ENCODE data around the gene LRRC56.

LRRC56 gene

GRCh38 chr11:528166-528814 lies 9.0 kb upstream of the LRRC56 start:
- no peak for DNase-seq

DNA sequence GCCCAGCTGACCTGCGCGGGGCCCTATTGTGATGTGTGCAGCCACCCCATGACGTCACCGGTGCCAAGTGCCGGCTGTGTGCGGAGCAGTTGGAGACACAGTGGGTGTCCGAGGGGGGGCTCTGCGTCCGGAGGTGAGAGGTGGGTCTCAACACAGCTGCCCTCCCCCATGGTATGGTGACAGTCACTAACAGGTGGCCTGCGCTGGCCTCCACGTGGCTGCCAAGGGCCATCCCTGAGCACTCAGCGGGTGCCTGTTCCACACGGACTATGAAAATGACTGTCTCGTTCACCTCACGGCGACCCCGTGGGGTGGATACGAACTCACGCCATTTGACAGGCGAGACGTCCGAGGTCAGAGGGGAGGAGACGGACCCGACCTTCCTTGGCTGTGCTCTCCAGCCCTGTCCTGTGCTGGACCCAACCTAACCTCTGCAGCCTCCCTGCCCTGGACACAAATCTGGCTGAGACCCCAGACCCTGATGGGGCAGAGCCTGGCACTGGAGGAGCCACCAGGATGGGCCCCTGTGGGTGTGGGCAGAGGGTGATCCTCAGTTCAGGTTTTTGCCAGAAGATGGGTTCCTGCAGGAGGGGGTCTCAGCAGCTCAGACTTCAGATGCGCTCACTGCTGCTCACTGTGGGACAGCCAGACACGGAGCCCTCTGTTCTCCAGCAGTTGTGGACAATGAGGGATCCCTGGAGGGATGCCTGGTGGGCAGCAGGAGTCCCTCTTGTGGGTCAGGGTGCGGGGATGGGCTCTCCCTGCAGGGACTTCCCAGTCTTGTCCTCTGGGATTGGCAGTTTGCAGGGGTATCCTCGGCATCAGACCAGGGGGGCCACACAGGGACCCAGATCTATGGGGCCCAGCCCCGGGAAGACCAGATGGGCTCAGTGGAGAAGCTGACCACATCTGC lies 8.3 kb upstream of the LRRC56 start:
- DNase-seq = no peak

GRCh38 chr11:529728-530411 lies 7.5 kb upstream of the LRRC56 start:
- DNase-seq = no peak

DNA sequence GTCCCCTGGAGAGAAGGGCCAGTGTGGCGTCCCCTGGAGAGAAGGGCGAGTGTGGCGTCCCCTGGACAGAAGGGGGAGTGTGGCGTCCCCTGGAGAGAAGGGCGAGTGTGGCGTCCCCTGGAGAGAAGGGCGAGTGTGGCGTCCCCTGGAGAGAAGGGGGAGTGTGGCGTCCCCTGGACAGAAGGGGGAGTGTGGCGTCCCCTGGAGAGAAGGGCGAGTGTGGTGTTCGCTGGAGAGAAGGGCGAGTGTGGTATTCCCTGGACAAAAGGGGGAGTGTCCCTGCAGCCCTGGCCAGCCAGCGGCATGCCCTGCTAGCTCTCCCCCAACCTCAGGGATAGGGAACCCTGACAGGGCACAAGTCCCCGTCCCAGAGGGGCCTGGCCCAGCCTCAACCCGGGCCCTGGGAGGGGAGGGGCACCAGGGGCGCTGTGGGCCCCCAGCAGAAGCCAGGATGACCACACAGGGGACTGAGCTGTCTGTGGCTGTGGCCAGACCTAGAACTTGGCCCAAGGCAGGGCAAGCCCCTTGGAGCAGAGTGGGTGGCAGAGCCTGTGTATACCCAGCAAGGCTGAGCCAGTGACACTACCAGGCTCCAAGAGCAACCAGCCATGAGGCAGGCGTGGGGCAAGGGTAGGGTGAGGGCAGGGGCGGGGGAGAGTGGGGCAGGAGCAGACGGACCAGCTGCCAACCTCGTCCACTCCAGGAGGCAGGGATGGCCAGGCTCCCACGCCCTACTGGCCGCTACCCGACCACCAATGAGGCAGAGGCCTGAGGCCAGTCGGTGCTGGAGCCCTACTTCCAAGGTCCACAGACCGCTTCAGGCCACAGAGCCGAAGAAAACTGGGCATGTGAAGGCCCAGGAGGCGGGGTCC lies 6.1 kb upstream of the LRRC56 start:
- DNase-seq = no peak

- no peak for DNase-seq
These were observed 5.3 kb upstream of the LRRC56 start for GRCh38 chr11:531919-532526.

- DNase-seq = no peak
These were observed 4.8 kb upstream of the LRRC56 start for GRCh38 chr11:532527-532985.

- no peak for DNase-seq
These were observed 4.2 kb upstream of the LRRC56 start for GRCh38 chr11:532986-533585.

GRCh38 chr11:533586-534395 lies 3.5 kb upstream of the LRRC56 start:
- no peak for DNase-seq

- peak in 1 of 2 experiments; percentile 53 for DNase-seq
These were observed 2.7 kb upstream of the LRRC56 start for GRCh38 chr11:534396-535209.

DNA sequence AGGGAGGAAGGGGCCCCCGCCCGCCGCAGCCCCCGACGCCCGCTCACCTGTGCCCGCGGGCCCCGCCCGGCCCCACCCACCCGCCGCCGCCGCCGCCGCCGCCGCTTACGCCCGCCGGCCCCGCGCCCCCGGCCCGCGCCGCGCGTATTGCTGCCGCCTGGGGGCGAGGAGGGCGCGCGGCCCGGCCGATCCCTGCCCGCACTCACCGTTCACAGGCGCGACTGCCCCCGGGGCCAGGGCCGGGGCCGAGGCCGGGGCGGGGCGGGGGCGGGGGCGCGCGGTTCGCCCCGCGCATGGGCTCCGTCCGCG lies 2.2 kb upstream of the LRRC56 start:
- no peak for DNase-seq

- DNase-seq = peak; percentile 93 to 96
These were observed 1.5 kb upstream of the LRRC56 start, which contains the start of gene HRAS for GRCh38 chr11:535519-536454. HRAS (minus strand) TSS chr11:535576.

DNA sequence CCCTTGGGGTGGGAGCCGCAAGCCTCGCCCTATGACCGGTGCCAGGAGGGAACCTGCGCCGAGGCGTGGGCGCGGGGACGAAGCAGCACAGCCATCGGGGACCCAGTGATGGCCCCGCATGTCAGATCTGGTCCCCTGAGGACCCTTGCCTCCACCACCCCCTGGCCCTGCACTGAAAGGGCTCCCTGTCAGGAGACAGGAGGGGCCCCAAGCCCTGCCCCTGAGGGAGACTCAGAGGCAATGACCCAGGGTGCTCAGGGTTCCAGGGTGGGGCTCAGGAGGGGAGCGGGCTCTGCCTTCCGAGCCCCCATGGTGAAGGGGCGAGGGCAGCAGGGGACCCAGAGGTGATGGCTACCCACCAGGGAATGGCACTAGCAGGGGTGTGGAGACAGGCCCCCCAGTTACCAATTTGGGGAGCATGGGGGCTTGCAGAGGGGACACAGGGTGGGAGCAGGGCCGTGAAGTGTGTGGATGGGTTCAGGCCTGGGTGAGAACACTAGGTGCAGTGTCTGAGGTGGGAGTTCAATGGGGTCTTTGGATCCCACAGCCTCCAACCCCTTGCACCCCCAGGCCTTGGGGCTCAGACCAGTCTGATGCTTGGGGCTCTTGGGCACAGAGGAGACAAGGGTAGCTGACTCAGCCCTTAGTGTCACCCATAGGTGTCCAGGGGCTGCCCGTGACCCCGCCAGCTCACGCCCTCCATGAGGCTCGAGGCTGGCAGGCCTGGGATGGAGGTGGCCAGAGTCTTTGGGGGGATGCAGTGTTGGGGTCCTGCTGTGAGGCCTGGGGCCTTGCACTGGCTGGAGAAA lies 499 bp downstream of the LRRC56 start:
- no peak for DNase-seq

- no peak for DNase-seq
These were observed 1.2 kb downstream of the LRRC56 start for GRCh38 chr11:538431-539051.

GRCh38 chr11:539971-540481 lies 2.7 kb downstream of the LRRC56 start:
- DNase-seq = no peak

GRCh38 chr11:540583-541432 lies 3.5 kb downstream of the LRRC56 start:
- no peak for DNase-seq

DNA sequence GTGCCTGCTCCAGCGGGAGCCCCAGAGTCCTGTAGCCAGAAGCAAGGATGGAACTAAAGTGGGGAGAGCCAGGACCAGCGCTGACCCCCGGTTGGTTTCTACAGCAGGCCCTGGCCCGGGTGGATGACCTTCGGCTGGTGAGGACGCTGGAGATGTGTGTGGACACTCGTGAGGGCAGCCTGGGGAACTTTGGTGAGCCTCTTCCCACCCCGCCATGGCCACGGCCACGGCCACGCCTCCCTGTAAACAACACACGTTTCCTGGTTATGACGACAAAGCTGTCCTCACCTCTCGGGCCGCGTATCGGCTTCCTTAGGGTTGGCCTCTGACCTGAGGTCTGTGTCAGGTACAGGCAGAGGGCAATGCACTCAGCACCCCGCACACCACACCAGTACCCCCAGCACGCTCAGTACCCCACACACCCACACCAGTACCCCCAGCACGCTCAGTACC lies 4.1 kb downstream of the LRRC56 start:
- DNase-seq = no peak

All from Kasumi-1 (cell line).